Peyer's patch (tissue), 4 donors: ENCODE measurements around the gene AFTPH.

ENCODE experiments used
- POLR2A ChIP-seq, 2 donors: fragments of 450-650 bp; IDR thresholded peaks; one replicate each; pipeline ENCODE4 v1.5.1; 2017; ENCODE audit warnings: antibody characterized with exemption in 2 of 2, mild to moderate bottlenecking in 2 of 2, moderate library complexity in 2 of 2
- TF ChIP-seq, protein P1 (sequence below), 6 experiments: fragments of 450-650 bp in 4 of 6; fragments of 200-600 bp in 2 of 6; sonication (generic) in 1 of 6; IDR thresholded peaks; one replicate each; pipeline ENCODE4 v1.5.1; 2017 to 2019; ENCODE audit warnings: antibody characterized with exemption in 6 of 6, mild to moderate bottlenecking in 3 of 6, moderate library complexity in 1 of 6

DNA sequence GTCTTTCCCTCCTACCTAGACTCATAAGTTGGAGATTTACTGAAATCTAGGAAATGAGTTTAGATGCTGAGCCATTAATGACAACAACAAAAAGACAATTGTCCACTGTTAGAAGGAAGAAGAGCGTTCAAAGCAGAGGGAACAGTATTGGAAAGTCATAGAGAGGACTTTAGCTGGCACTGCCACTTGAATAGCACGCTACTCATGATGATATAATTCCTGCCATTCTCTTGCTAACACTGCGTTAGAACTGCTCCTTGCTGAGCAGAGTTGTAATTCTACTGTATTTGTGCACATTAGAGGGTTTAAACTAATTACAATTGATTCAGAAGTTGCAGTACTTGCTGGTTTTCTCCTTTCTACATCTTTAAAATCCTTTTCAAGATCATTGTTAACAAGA, 9.0 kb upstream of the AFTPH start:
- TF ChIP-seq, protein P1, sequence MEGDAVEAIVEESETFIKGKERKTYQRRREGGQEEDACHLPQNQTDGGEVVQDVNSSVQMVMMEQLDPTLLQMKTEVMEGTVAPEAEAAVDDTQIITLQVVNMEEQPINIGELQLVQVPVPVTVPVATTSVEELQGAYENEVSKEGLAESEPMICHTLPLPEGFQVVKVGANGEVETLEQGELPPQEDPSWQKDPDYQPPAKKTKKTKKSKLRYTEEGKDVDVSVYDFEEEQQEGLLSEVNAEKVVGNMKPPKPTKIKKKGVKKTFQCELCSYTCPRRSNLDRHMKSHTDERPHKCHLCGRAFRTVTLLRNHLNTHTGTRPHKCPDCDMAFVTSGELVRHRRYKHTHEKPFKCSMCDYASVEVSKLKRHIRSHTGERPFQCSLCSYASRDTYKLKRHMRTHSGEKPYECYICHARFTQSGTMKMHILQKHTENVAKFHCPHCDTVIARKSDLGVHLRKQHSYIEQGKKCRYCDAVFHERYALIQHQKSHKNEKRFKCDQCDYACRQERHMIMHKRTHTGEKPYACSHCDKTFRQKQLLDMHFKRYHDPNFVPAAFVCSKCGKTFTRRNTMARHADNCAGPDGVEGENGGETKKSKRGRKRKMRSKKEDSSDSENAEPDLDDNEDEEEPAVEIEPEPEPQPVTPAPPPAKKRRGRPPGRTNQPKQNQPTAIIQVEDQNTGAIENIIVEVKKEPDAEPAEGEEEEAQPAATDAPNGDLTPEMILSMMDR (IDR thresholded peaks at IDR 0.05): no peak
- TF ChIP-seq POLR2A (IDR thresholded peaks at IDR 0.05): no peak
